ENCODE results near the gene CENPO.
"Not testable (repeated sequence)": the region's sequence is repeated elsewhere in the genome, so short reads cannot be mapped to it uniquely, and the experiment has no call there.

Gene CENPO

DNA sequence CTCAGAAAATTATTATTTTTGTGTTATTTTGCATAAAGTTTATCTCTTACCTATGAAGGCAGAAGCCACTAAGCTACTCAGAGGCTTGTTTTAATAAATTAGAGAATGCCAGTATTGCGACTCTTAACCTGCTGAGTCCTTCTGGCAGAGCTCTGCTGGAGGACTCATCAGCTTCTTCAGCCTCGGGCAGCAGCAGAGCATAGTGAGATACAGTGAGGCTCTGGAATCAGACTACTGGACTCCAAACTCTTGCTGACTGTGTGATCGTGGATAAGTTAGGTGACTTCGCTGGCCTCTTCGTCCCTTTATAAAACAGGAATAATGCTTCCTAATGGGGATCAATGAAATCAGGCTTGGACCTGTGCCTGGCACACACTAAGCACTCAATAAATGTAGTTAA is 1.8 kb upstream of the CENPO start:
- no peak for DNase-seq

DNA sequence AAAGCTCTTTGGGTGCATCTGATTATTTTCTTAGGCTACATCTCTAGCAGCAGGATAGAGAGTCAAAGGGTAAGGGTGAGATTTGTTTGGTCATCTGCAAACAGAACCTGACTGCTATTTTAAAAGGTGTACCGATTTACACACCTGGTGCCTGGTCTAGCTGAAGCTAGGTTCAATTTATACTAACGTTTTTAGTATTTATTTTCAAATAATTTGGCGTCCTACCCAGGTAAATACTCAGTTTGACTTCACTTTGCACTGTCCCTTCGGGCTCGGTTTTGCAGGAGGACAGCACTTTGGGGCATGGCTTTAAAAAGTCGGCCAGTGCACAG is 717 bp upstream of the CENPO start:
- DNase-seq, result no peak

DNA sequence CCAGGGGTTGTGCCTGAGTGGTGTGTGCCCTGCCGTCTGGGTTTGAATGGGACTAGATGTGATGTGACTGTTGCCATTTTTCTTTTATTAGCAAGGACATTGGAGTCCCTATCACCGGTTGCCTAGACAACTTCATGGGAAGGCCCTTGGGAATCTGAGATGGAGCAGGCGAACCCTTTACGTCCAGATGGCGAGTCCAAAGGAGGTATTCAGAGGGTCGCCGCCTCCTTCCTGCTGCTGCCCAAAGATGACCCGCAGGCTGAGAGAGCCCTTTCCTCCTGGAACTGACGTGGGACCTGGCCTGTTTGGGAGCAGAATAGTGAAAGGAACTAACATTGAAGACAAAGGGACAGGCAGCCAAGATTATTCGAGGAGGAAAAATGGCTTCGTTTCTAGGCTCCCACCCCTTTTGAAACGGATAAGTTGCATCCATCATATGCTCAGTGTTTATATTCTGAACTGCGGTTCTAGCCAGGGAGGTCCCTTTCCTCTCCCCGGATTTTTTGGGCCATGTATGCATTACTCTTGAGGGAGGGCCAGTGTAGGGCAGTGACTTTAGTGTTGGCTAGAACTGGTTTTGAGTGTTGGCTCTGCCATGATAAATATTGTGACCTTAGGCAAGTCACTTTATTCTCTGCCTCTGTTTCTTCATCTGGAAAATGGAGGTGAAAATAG is 673 bp downstream of the CENPO start:
- DNase-seq, result no peak

DNA sequence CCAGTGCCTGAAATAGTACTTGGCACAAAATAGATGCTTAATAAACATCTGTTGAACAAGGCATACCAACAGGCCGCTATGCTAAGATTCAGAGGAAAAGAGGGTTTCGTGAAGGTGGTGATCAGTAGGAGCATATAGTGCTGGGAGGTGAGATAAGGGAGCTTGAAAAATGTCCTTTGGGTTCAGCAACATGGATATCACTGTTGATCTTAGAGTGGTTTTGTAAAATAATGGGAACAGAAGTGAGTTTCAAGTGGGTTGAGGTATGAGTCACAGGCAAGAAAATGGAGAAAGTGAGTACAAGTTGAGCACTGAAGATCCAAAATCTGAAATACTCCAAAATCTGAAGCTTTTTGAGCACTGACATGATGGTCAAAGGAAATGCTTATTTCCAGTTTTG is 4.4 kb downstream of the CENPO start:
- no peak for DNase-seq

DNA sequence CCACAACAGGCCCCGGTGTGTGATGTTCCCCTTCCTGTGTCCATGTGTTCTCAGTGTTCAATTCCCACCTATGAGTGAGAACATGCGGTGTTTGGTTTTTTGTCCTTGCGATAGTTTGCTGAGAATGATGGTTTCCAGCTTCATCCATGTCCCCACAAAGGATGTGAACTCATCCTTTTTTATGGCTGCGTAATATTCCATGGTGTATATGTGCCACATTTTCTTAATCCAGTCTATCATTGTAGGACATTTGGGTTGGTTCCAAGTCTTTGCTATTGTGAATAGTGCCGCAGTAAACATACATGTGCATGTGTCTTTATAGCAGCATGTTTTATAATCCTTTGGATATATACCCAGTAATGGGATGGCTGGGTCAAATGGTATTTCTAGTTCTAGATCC is 7.3 kb downstream of the CENPO start:
- not testable (repeated sequence) for DNase-seq

DNA sequence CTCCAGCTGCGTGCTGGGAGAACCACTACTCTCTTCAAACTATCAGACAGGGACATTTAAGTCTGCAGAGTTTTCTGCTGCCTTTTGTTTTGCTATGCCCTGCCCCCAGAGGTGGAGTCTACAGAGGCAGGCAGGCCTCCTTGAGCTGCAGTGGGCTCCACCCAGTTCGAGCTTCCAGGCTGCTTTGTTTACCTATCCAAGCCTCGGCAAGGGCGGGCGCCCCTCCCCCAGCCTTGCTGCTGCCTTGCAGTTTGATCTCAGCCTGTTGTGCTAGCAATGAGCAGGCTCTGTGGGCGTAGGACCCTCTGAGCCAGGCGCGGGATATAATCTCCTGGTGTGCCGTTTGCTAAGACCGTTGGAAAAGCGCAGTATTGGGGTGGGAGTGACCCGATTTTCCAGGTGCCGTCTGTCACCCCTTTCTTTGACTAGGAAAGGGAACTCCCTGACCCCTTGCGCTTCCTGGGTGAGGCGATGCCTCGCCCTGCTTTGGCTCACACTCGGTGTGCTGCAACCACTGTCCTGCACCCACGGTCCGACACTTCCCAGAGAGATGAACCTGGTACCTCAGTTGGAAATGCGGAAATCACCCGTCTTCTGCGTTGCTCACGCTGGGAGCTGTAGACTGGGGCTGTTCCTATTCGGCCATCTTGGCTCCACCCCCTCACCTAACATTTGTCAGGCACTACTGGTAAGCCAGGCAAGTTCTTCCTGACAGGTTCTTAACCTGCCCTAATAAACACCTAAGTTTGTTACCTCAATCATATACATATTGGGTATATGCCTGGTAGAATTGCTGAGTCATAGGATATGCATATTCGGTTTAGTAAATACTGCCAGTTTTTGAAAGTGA is 12.8 kb downstream of the CENPO start:
- not testable (repeated sequence) for DNase-seq

DNA sequence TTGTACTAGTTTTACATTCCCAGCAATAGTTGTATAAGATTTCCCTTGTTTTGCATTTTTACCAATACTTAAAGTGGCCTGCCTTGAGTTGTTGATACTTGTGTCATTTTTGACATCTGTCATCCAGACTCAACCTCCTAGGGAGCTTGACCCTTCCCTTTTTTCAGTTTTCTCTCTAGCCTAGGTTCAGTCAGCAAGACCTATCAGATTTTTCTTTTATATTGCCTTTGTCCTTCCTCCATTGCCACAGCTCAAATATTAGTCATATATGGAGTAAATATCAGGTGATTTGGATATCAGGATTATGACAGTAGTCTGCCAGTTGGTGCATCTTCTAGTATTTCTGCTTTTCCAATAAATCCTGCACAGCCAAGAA is 13.4 kb downstream of the CENPO start:
- no peak for DNase-seq

DNA sequence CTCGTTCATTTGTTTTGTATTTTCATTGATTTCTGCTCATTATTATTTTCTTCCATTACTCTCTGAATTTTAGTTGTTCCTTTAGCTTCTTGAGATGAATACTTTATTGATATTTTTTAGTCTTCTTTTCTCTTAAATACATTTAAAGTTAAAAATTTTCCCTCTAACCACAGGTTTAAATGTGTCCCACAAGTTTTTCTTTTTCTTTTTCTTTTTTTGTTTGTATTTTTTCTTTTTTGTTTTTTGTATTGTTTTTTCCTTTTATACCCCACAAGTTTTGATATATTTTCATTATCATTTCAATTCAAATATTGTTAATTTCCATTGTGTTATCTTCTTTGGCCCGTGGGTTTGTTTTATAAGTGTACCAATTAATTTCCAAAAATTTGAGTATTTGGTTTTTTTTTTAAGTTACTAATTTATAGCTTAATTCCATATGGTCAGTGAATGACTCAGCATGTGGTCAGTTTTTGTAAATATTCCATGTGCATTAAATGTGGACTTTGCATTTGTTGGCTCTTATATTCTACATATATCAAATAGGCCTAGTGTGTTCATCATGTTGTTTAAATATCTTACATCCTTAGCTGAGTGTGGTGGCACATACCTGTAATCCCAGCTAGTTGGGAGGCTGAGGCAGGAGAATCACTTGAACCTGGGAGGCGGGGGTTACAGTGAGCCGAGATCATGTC is 16.2 kb downstream of the CENPO start:
- DNase-seq, result no peak

DNA sequence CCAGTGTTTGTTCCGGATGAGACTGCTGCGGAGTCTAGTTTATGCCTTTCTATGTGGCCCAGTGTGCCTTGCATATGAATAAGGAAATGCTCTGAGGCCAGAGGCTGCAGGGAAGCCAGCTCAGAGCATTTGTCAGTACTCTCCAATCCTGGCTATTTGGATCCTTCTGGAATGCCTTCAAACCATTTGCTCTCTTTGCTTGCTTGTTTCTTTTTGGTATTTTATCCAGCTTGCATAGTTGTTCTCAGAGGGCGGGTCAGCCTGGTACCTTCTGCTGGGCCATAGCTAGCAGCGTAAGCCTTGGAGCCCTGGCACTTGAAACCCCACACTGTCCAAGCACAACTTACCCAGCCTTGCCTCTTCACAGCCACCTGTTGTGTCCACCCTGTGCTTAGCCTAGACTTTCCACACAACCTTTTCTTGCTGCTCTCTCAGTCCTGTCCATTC is 20.5 kb downstream of the CENPO start:
- no peak for DNase-seq

DNA sequence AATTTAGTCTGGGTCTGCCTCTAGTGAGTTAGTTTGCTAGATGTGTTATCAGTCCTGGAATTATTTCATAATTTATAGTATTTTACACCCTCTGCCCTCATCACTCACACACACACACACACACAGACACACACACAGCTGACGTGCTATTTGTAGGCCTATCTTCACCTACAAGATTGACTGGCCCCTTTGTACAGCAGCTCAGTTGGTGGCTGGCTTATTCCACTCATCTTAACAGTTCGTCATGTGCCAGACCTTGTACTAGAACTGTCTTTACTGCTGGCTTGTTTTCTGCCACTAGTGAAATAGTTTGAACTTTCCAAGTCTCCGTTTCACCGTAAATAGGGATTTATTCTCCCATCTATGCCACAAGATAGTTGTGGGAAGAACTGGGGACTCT is 21.3 kb downstream of the CENPO start:
- DNase-seq, result no peak

DNA sequence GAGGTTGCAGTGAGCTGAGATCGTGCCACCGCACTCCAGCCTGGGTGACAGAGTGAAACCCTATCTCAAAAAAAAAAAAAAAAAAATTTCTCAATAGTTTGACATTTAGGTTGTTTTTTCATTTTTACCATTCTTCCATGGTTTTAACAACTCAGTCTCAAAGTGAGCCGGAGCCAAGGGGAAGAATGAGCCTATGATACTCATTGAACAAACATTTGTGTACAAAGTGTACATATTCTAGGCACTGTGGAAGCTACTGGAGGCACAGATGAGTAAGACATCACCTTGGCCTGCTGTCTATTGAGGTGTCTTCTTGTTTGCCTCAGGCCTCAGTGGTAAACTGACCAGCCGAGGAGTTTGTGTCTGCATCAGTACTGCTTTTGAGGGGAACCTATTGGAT is 21.9 kb downstream of the CENPO start:
- no peak for DNase-seq

DNA sequence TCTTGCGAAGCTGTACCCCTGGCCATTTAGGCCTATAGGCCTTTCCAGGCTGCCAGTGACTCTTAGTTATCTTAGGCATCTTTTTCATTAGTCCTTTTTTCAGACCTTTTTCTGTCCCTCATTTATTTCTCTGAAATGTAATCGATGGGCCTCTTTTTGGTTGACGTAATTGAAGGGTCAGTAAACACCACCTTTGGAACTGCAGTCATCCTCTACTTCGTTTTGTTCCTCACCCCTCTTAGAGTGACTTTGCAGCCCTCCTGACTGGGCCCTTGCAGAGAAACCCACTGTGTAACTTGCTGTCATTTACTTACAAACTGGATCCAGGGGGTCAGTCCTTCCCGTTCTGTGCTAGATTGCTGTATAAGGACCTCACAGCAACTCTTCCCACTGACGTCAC is 23.2 kb downstream of the CENPO start:
- DNase-seq, result no peak

DNA sequence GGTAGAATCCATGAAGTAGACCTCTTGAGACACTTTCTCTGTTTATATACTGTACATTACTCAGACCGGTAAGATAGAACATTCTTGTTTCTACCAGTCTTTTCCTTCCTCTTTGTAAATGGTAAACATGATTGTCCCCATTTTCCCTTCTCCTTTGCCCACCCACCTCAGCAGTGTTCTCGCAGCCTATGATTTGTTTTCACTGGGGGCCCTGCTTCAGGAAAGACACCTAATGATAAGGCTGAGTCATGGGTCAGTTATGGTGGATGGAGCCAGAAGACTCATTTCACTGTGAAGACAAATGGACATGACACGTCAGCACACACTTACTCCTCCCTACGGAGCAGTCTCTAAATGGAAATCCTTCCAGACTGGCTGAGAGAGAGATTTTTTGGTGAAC is 23.7 kb downstream of the CENPO start:
- DNase-seq, result no peak

DNA sequence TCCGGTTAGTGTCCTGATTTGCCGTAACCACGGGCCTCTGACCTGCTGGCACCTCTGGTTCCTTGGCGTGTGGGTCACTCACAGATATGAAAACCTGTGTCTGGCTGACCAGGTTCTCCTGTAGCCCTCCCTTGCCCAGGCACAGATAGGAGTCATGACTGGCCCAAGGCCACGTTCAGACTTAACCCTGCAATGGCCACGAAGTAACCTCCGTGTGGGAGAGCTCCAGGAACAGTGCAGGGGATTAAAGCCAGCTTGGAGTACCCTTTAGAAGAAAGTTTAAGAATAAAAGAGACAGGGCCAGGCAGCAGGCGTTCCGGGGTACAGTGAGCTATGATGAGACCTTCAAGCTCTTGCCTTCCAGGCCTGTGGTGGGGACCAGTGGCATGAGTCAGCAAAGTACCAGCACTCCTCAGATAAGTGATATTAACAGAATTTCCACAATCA is 25.5 kb downstream of the CENPO start:
- DNase-seq, result no peak

DNA sequence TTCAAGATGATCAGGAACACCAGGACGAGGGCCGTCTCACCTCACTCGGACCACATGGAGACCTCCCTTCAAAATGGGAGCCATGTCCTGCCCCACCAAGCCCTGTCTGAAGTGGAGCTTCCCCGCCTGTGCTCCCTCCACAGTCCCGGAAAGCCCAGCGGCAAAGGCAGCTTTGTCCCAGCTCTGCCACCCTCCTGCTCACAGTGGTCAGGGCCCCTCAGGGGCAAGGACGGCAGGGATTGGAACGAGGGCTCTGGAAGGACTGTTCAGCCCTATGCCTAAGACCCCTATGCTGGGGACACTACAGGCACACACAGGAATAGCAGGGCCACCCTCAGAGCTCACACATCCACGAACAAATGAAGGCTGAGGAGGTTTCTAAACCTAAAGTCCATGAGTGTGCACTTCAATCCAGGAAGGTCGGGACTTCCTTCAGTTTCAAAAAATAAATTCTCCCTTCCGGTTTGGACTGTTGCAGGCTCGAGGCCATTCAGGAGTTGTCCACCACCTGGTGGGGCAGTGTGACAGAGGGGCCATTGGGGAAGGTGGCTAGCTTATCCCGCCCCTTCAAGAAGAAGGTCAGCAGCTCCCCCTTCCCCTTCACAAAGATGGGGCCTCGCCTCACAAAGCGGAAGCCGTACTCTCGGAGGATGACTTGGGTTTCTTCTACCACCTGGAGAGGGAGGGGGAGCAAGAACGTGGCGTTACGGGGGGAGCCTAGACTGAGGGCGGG is 26.4 kb downstream of the CENPO start:
- DNase-seq, result no peak

DNA sequence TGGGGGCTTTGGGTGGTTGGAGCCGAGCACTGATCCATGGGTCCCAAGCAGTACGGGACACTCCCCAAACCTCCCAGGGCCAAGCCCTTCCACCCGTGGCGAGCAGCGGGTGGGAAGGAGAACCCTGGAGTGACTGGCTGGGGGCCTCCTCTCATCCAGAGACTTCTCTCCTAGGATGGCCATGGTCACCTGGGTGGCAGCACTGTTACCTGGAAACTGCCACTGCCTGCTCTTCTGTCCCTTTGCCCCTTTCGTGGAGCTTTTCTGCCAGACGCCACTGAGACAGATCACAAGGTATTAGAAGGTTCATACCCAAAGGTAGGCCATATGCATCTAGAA is 26.9 kb downstream of the CENPO start:
- DNase-seq, result no peak

DNA sequence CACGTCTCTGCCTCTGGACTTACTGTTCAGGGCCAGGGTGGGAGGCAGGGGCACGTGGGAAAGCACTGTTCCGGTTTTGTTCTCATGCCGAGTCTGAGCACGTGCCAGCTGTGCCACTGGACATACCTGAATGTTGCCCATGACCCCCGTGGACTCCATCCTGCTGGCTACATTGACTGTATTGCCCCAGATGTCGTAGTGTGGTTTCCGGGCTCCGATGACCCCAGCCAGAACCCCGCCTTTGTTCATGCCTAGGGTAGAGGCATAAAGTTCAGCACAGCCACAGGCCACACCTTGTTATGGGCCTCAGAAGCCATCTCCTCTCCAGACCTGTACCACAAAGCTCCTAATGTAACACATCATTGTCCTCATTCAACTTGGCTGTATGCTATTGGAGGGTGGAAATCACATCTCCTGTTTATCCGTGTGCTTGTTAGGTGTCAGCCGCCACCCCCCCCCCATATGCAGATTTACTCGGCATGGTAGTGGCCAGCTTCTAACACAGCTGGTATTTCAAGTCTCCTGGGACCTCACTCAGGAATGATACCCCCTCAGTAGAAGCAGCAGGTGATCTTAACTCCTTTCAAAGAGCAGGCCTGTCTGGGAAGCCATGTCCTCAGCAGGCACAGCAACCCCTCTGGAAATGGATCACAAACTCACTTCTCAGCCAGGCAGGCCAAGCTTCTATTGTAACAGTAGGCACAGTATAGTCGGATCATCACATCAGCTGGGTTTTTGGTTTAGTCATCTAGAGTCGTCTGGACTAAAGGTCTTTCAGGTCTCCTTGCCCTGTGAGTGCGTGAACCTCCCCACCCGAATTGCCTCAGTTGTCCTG is 27.6 kb downstream of the CENPO start:
- DNase-seq, result no peak

DNA sequence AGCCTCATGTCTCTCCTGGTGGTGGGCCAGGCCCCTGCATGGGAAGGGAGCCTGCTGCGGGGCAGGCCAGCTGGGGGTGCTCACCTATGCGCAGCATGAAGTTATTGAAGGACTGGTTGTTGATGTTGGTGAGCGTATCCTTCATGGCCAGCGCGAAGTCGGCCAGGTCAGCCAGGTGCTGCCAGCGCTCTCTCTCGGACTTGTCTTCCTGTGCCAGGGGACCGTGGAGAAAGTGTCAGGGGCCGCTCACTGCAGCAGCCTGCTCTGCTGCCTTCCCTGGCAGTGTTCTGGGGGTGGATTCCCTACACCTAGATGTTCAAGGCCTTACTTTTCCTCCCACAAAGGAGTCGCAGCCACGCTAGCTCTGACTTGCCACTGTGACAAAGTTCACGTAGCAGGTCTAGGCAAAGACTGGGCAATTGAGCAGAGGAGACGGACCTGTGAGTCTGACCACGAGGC is 28.2 kb downstream of the CENPO start:
- DNase-seq, result no peak

DNA sequence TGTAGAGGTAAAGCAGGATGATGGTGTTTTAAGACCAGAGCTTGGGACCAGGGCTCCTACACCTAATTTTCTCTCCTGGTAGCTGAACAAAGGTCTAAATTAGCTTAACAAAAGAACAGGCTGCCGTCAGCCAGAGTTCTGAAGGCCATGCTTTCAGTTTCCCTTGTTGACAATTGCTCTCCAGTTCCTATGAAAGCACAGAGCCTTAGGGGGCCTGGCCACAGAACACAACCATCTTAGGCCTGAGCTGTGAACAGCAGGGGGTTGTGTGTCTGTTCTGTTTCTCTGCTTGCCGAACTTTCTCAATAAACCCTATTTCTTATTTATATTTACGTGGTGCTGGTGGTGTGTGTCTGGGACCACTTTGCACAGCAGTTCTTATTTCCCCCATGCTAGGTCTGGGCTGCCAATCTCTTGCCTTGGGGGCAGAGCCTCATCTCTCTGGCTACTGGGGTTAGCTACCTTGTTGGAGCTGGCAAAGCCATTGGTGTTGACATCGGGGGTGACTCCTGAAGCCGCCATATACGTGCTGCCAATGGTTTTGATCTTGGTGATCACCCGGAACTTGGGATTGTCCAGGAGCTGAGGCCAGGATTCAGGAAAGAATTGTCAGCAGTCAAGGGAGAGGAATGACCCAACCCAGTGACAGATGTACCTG is 29.0 kb downstream of the CENPO start:
- peak; percentile 63 for DNase-seq

DNA sequence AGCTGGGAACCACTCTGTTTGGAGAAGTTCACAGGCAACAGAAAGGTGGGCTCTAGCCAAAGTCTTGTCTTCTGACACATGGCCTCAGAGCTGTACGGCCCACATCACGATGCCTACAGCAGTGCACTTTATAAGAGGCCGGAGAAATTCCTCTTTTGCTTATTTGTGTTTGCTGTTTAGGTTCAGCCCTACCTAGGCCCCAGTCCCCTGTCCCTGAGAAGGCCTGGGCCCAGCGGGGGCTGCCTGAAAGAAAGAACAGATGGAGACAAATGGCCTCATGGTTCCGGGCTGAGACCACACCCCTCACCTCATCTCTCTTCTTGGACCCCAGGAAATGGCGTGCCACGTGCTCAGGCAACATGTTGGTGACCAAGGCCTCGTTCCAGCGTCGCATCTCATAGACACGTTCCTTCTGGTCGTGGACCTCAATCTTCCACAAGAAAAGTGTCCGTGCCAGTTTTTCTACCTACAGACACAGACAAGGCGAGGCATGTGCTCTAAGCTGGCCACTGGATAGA is 30.9 kb downstream of the CENPO start:
- DNase-seq, result no peak
